NCI-H2107 treated with DMSO at 0.1 percent for 48 hours (cell line): Measurements from ENCODE around the gene HCFC1.

ENCODE experiments used
- DNase-seq: peaks from one replicate; lab custom pipeline; 2025; ENCODE audit not compliant: unreplicated experiment; lab: John Stamatoyannopoulos, UW

The HCFC1 gene

DNA sequence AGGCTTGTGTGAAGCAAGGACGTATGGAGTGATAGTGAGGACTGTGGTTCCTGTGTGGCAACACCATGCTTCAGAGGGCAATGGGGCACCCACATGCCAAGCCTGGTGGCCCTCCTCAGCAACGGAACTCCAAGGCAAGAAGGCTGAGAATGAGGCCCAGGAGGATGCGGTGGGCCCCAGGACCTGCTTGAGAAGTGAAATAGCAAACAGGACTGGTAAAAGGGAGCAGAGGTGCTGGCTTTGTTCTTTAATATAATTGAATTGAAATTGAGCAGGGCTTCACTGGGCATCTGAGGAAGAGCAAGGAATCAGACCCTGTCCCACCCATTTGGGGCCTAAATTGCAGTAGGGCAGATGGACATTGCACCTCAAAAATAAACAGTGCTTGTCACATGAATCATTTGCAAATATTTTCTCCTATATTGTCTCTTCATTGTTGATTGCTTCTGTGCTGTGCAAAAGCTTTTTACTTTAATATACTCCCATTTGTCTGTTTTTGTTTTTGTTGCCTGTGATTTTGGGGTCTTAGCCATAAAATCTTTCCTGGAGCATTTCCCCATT is 3.2 kb upstream of the HCFC1 start:
- no peak for DNase-seq

- DNase-seq, result no peak
Measured at GRCh38 chrX:153974003-153974725, 2.5 kb upstream of the HCFC1 start.

- peak; percentile 27 for DNase-seq
Measured at GRCh38 chrX:153973127-153974002, 1.7 kb upstream of the HCFC1 start.

DNA sequence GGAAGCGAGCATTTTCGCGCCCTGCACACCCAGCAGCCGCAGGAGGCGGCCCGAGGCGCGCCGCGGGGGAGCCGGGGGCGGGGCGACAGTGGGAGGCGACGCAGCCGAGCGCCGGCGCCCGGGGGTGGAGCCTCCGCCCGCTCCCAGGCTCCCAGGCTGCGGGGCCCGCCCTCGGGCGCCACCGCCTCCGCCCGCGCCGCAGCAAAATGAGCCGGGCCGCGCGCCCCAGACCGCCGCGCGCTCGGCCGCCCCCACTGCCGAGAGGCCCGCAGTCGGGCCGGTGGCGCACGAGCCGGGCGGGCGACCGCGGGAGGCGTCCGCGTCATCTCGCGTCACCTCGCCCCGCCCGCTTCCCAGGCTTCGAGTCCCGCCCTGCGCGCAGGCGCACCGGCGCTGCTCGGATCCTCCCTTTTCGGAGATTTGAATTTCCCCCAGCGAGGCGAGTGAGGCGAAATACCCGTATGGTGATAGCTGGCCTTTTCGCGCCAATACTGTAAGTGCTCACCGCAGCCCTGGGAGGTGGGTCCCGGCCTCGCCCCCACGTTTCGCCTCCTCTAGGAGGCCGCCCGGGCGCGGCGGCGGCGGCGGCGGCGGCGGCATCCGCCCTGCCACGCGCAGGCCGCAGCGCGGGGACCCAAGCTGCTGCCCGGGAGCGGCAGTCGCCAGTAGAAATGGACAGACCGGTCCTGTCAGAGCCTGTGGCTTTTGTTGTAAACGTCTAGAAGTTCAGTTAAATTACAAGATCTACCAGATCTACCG is 929 bp upstream of the HCFC1 start, which contains the start of gene TMEM187:
Gene TMEM187 (plus strand): TSS at position 387 of the 759 bp plus-strand sequence. CDS start 9,309 bp downstream, outside the sequence.
- peak; percentile 71 for DNase-seq

- DNase-seq, result peak; percentile 53
Measured at GRCh38 chrX:153971124-153971449, 531 bp downstream of the HCFC1 start.

DNA sequence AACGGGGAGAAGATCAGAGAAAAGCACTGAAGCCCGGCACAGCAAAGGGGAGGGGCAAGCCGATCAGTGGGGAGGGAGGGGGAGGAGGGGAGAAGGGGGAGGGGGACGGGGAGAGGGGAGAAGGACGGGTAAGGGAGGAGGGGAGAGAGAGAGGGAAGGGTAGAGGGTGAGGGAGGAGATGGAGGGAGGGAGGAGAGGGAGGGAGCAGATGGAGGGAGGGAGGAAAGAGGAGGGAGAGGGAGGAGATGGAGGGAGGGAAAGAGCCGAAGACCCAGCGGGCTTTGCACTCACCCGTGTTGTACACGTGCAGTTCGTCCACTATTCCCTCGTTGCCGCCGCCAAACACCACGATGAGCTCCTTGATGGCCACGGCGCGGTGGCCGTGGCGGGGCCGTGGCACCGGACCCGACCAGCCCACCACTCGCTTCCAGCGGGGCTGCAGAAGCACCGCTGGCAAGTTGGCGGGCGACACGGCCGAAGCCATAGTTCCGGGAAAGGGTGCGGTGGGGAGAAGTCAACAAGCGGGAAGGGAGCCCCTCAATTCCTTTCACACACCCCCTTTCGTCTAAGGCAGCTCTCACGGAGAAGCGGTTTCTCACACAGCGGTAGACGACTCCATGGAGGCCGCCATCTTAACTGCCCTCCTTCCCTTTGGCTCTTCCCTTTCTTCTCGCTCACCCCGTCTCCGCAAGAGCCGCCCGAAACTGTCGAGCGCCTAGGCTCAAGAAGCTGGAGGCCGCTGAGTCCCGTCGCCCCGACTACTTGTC is 1.1 kb downstream of the HCFC1 start:
- peak; percentile 49 for DNase-seq

DNA sequence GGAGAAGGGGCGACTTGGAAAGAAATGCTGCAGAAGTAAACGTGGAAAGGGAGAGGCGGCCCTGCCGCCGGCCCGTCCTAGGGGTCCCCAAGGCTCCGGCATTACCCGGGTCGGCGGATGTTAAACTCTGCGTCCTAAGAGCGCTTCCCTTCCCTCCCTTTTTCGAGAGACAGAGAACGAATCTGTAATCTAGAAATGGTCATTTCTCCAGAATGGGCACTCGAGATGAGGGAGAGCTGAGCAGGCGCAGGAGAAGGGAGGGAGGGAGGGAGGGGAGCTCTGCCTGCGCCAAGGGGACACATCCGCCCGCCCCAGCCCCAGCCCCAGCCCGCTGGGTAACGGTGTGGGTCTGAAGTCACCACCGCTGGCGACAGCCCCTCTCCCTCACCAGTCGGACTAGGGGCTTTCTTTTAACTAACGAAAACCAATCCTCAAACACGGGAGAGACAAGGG is 1.7 kb downstream of the HCFC1 start:
- DNase-seq, result peak; percentile 44

GRCh38 chrX:153969125-153969903 is 2.3 kb downstream of the HCFC1 start:
- DNase-seq, result no peak

DNA sequence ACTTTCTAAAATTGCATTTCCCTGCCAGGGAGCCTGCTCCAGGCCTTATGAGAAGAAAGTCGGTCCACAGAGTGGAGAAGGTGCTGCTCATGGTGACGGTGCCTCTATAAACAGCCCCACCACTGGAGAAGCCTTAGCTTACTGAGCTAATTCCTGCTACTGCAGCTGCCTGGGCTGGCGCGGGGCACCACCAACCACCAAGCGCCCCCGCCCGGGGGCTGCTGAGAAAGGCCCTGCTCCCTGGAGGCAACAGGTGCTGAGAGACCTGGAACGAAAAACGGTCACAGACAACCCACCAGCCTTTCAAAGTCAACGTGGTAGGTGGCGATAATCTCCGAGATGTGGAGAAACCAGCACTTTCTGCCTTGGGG is 2.9 kb downstream of the HCFC1 start:
- DNase-seq, result peak; percentile 52

GRCh38 chrX:153968255-153968654 is 3.4 kb downstream of the HCFC1 start:
- DNase-seq, result no peak

GRCh38 chrX:153967536-153968224 is 3.9 kb downstream of the HCFC1 start:
- peak; percentile 21 for DNase-seq

GRCh38 chrX:153966841-153967535 is 4.6 kb downstream of the HCFC1 start:
- DNase-seq, result peak; percentile 34

GRCh38 chrX:153966283-153966688 is 5.3 kb downstream of the HCFC1 start:
- no peak for DNase-seq

GRCh38 chrX:153965406-153965805 is 6.2 kb downstream of the HCFC1 start:
- no peak for DNase-seq

DNA sequence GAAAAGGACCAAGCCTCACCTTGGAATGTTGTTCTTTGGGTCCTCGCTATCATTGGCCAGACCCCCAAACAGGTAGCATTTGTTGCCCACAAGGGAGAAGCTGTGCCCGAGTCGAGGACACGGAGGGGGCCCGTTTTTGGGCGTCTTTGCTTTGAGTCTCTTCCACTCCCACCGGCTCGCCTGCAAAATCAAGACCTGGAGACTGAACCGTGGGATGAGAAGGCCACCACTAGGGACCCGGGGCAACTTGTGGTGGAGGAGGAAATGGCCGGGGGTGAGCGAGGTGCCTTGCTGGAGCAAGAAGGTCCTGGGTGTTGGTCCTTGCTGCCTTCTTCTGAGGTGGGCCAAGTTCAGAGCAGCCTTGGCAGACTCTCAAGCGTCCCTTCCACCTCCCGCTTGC is 7.5 kb downstream of the HCFC1 start:
- DNase-seq, result no peak

DNA sequence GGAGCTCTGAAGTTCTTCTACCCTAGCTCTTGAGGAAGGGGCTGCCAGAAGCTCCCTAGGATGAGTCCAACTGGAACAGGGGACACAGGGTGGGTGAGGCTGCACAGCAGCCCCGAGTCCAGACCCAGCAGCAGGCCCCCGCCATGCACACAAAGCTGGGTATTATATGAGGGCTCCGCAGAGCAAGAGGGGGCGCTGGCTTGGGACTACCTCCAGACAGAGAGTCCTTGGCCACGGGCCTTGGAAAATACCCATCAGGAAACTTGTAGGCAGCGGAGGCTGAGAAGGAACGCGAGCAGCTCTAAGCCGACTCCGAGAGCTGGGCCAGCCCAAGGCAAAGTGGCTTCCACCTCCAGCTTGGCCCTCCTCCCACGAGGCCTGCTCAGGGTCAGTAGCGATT is 8.1 kb downstream of the HCFC1 start:
- no peak for DNase-seq

DNA sequence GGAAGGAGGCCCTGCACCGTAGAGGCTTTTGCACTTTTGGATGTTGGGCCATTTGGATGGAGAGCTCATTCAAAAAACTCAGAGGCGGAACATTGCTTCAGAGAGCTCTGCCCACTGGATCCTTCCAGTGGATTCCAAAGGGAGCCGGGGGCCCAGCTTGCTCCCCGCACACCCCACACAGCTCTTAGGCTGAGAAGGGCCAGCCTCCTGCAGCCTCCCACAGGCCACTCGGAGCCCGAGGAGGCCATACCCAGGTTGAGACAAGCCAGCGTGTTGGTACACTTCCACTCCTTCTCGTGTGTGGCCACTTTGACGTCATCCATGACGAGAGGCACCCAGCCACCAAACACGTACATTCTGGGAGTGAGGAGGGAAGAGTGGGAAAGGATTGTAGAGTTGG is 10.3 kb downstream of the HCFC1 start:
- no peak for DNase-seq

DNA sequence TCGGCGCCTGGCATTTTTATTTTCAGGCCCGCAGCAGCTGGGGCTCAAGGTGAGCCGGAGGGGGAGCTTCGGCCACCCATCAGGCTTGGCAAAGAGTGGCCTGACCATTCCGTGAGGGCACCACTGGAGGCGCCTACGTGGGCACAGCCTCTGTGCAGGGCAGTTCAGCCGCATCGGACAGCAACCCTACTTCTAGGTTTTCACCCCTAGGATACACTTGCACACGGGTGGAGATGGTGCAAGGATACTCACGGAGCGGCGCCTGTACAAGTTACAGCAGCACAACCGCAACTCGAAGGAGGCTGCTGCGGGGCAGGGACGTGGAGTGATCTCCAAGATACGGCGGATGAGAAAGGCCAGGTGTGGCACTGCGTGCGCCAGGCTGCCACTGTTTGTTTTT is 10.8 kb downstream of the HCFC1 start:
- no peak for DNase-seq
